ENCODE data around the gene RYR2.

The RYR2 gene

DNA sequence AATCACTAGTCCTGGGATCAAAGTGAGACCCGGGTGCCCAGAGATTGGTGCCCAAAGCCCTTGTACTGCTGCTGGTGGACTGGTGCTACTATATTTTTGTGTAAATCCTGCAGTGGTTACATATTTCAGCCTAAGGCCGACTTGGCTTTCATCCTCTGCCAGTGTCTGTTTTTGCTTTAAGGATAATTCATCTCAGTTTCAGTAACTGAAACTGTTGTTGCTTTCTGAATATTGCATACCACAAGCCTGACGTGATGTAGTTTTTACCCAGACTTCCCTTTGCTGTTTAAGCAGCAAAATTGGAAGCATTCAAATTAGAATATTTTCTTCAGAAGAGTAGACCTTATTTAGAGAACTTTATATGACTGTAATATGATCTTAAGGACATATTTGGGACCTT lies 341.8 kb downstream of the RYR2 start:
- H3K9ac ChIP-seq (ENCODE audit: low read length) = no peak overlapping the region
- no peaks in the 10 kb centered on the region for H3K9me2 ChIP-seq (ENCODE audit: low read depth, low read length)
- TF ChIP-seq EZH2 (IDR thresholded peaks at IDR 0.05; ENCODE audit: borderline replicate concordance, low read length) = no peak
- TF ChIP-seq, protein P1, sequence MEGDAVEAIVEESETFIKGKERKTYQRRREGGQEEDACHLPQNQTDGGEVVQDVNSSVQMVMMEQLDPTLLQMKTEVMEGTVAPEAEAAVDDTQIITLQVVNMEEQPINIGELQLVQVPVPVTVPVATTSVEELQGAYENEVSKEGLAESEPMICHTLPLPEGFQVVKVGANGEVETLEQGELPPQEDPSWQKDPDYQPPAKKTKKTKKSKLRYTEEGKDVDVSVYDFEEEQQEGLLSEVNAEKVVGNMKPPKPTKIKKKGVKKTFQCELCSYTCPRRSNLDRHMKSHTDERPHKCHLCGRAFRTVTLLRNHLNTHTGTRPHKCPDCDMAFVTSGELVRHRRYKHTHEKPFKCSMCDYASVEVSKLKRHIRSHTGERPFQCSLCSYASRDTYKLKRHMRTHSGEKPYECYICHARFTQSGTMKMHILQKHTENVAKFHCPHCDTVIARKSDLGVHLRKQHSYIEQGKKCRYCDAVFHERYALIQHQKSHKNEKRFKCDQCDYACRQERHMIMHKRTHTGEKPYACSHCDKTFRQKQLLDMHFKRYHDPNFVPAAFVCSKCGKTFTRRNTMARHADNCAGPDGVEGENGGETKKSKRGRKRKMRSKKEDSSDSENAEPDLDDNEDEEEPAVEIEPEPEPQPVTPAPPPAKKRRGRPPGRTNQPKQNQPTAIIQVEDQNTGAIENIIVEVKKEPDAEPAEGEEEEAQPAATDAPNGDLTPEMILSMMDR (IDR thresholded peaks at IDR 0.05; ENCODE audit: low read length) = no peak
- no peaks in the 10 kb centered on the region for H3F3A ChIP-seq (ENCODE audit: insufficient read depth, low read length)
- H3K27ac ChIP-seq (ENCODE audit: low read depth, low read length, poor library complexity, severe bottlenecking) = no peak overlapping the region
- no peaks in the 10 kb centered on the region for H4K20me1 ChIP-seq (ENCODE audit: insufficient read depth, low read length)
- no peaks in the 10 kb centered on the region for H3K79me2 ChIP-seq (ENCODE audit: insufficient read depth, low read length)
- H2AFZ ChIP-seq (ENCODE audit: low read length) = no peak overlapping the region
- no peaks in the 10 kb centered on the region for H3K36me3 ChIP-seq (ENCODE audit: insufficient read depth, low read length)
- no peaks in the 10 kb centered on the region for H3K27me3 ChIP-seq (ENCODE audit: insufficient read depth, low read length)
- no peaks in the 10 kb centered on the region for H3K4me1 ChIP-seq (ENCODE audit: insufficient read depth, low read length, severe bottlenecking)
- no peak overlapping the region for H3K4me2 ChIP-seq (ENCODE audit: low read length)
- H3K4me3 ChIP-seq (ENCODE audit: low read depth, low read length, poor library complexity, severe bottlenecking) = no peak overlapping the region
- no peaks in the 10 kb centered on the region for H3K9me3 ChIP-seq (ENCODE audit: low read length)

DNA sequence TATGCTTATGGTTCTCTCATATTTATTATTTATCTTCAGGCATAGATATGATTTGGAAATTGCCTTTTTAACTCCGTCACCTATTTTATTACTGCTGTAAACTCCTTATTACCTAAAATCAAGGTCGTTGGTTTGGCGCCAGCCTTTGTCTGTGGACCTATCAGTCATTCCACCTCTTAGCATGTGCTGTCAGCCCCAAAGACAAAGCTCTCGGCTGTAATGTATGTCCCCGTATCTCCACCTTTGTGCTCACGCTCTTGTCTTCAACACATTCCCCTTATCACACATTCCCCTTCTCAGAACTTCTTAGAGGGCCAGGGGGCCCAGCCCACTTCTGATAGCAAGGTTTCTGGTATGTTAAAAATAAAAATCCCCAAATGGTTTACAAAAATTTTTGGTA lies 342.2 kb downstream of the RYR2 start:
- H3K4me3 ChIP-seq (ENCODE audit: low read depth, low read length, poor library complexity, severe bottlenecking) = no peak overlapping the region
- no peak overlapping the region for H3K27ac ChIP-seq (ENCODE audit: low read depth, low read length, poor library complexity, severe bottlenecking)

DNA sequence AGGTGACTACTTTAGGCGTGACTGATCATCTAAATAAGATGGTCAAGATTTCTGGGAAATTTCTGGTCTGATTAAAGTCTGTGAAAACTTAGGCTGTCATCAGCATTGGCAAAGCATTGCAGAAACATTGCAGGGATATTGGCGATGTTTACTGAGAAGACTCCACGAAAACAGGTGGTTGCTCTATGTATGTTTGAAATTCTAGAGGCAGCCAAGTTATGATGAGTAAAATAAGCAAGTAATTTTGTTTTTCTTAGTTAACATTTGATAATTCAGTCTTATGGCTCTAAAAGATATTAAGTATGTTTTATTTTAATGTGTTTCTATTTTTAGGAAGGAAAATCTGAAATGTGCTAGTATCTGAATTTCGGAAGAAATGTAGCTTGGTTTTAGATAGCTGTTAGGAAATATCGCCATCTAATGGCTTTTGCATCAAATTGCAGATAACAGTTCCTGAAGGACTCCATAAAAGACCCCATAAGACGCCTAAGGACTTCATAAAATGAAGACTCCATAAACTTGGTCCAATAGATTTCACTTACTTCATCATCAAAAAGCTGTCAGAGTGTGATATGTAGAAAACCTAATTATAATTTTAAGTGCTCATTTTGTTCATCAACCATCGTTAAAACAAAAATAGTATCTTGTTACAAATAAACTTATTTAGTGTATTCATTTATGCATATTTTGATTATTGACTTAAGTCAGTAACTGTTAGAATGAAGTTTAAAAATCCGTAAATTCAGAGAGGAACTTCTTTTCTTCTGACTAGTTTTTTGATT lies 344.6 kb downstream of the RYR2 start:
- Histone ChIP-seq H3K36me3 (ENCODE audit: insufficient read depth, low read length) (no peaks in the 10 kb centered on the region), H3K4me2 (ENCODE audit: low read length) (no peak overlapping the region), H3K9ac (ENCODE audit: low read length) (no peak overlapping the region), H3K4me1 (ENCODE audit: insufficient read depth, low read length, severe bottlenecking) (no peaks in the 10 kb centered on the region), H3K79me2 (ENCODE audit: insufficient read depth, low read length) (no peaks in the 10 kb centered on the region), H3K9me3 (ENCODE audit: low read length) (no peaks in the 10 kb centered on the region), H3K27ac (ENCODE audit: low read depth, low read length, poor library complexity, severe bottlenecking) (no peak overlapping the region), H3K9me2 (ENCODE audit: low read depth, low read length) (no peaks in the 10 kb centered on the region), H4K20me1 (ENCODE audit: insufficient read depth, low read length) (no peaks in the 10 kb centered on the region), H2AFZ (ENCODE audit: low read length) (no peak overlapping the region), H3F3A (ENCODE audit: insufficient read depth, low read length) (no peaks in the 10 kb centered on the region), H3K4me3 (ENCODE audit: low read depth, low read length, poor library complexity, severe bottlenecking) (no peak overlapping the region), H3K27me3 (ENCODE audit: insufficient read depth, low read length) (no peaks in the 10 kb centered on the region)
- TF ChIP-seq EZH2 (IDR thresholded peaks at IDR 0.05; ENCODE audit: borderline replicate concordance, low read length) = no peak
- TF ChIP-seq, protein P1 (IDR thresholded peaks at IDR 0.05; ENCODE audit: low read length) = peak; percentile 69

More for the DNA sequence above, 342.2 kb downstream of the RYR2 start:
- no peaks in the 10 kb centered on the region for H3F3A ChIP-seq (ENCODE audit: insufficient read depth, low read length)
- H3K9ac ChIP-seq (ENCODE audit: low read length) = no peak overlapping the region
- no peak for TF ChIP-seq EZH2 (IDR thresholded peaks at IDR 0.05; ENCODE audit: borderline replicate concordance, low read length)
- TF ChIP-seq, protein P1 (IDR thresholded peaks at IDR 0.05; ENCODE audit: low read length) = no peak
- H3K9me3 ChIP-seq (ENCODE audit: low read length) = no peaks in the 10 kb centered on the region
- no peaks in the 10 kb centered on the region for H3K4me1 ChIP-seq (ENCODE audit: insufficient read depth, low read length, severe bottlenecking)
- H3K9me2 ChIP-seq (ENCODE audit: low read depth, low read length) = no peaks in the 10 kb centered on the region
- no peaks in the 10 kb centered on the region for H4K20me1 ChIP-seq (ENCODE audit: insufficient read depth, low read length)
- no peaks in the 10 kb centered on the region for H3K79me2 ChIP-seq (ENCODE audit: insufficient read depth, low read length)
- no peak overlapping the region for H2AFZ ChIP-seq (ENCODE audit: low read length)
- no peak overlapping the region for H3K4me2 ChIP-seq (ENCODE audit: low read length)
- H3K36me3 ChIP-seq (ENCODE audit: insufficient read depth, low read length) = no peaks in the 10 kb centered on the region
- H3K27me3 ChIP-seq (ENCODE audit: insufficient read depth, low read length) = no peaks in the 10 kb centered on the region
